Cardiac muscle cell (in vitro differentiated cells and primary cell): ENCODE measurements around the gene GSK3B. TPM values are rescaled to one million over a fixed set of nuclear protein-coding genes. Genes with fewer than 3 reads are reported as not detected.

Experiments
- DNase-seq, 2 donors: peaks; one replicate each; pipeline versions ENCODE4 v3.0.0 to v3.0.0-alpha.2; 2010 to 2017; ENCODE audit warnings: low read depth in 1 of 2, low spot score in 1 of 2
- H3K27ac ChIP-seq: fragments of 200-600 bp; sonication (generic); 2 replicates; pipeline ENCODE4 v1.5.1; 2016
- H3K27me3 ChIP-seq: fragments of 200-600 bp; sonication (generic); 2 replicates; pipeline ENCODE4 v1.6.0; 2016; ENCODE audit warnings: control low read depth
- H3K36me3 ChIP-seq: fragments of 200-600 bp; sonication (generic); 2 replicates; pipeline ENCODE4 v1.5.1; 2016; ENCODE audit warnings: control low read depth
- H3K4me1 ChIP-seq: fragments of 200-600 bp; sonication (generic); 2 replicates; pipeline ENCODE4 v1.8.1; 2017; ENCODE audit warnings: low read depth, mild to moderate bottlenecking, mixed run types
- H3K4me3 ChIP-seq: fragments of 200-600 bp; sonication (generic); 2 replicates; pipeline ENCODE4 v1.5.1; 2016; ENCODE audit warnings: mild to moderate bottlenecking
- H3K9me3 ChIP-seq: fragments of 200-600 bp; sonication (generic); 2 replicates; pipeline ENCODE4 v1.5.1; 2017; ENCODE audit warnings: low read depth, mild to moderate bottlenecking, control low read depth
- CTCF ChIP-seq: IDR thresholded peaks from 2 replicates; pipeline ENCODE4 v1.5.1; 2012; ENCODE audit warnings: low read depth, mild to moderate bottlenecking, low read length
- polyA plus RNA-seq: library from polyadenylated mRNA; unstranded; fragments of >200 nt; fragmentation: Nextera tagmentation; extraction: Ambion mirVana; gene quantifications from 2 replicates; pipeline ENCODE4 v1.2.1, GENCODE V29; 2016
- total RNA-seq: library from RNA; depleted of rRNA; stranded (reverse); fragments of >200 nt; gene quantifications from 2 replicates; pipeline ENCODE4 v1.2.3, GENCODE V29; 2016

GSK3B gene
- total and polyA plus RNA-seq, 2 experiments from 2014 or later: 20.4 to 48.3 TPM

DNA sequence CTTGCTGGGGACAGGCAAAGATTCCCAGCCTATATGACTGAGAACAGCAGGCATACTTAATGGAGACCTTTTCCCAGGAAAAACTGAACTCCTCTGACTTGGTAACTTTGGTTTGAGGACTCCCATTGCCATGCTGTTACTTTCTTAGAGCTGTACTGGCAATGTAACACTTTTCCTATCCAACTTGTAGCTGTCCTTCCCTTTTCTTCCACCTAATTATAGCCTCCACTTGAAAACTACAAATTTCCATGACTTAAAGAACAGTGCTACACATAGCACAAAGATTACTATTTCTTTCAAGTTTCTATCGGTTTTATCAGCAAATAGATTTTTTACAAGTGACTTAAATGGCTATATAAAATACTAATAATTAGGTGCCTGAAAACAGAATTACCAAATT is 116.9 kb downstream of the GSK3B start:
- peak overlapping the region; percentile 73 for H3K27ac ChIP-seq
- H3K36me3 ChIP-seq: no peaks in the 10 kb centered on the region
- no peaks in the 10 kb centered on the region for H3K27me3 ChIP-seq
- DNase-seq: peak in 1 of 2 donors; percentile 22
- TF ChIP-seq CTCF: no peak
- H3K4me3 ChIP-seq: no peak overlapping the region
- H3K9me3 ChIP-seq: no peaks in the 10 kb centered on the region
- peaks cover 13% of the 10 kb centered on the region for H3K4me1 ChIP-seq

DNA sequence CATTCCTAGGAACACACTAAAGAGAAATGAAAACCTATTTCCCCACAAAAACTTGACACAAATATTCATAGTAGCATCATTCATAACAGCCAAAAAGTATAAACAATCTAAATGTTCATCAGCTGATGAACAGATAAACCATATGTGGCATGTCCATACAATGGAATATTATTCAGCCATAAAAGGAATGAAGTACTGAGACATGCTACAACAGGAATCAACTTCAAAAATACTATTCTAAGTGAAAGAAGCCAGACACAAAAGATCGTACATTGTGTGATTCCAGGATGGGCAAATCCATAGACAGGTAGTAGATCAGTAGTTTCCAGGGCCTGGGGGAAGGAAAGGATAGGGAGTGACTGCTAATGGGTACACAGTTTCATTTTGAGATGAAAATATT is 118.0 kb downstream of the GSK3B start:
- DNase-seq: no peak
- Histone ChIP-seq H3K9me3 (no peaks in the 10 kb centered on the region), H3K36me3 (no peaks in the 10 kb centered on the region), H3K27me3 (no peaks in the 10 kb centered on the region), H3K27ac (no peak overlapping the region), H3K4me3 (no peak overlapping the region), H3K4me1 (peaks cover 13% of the 10 kb centered on the region)
- no peak for TF ChIP-seq CTCF

DNA sequence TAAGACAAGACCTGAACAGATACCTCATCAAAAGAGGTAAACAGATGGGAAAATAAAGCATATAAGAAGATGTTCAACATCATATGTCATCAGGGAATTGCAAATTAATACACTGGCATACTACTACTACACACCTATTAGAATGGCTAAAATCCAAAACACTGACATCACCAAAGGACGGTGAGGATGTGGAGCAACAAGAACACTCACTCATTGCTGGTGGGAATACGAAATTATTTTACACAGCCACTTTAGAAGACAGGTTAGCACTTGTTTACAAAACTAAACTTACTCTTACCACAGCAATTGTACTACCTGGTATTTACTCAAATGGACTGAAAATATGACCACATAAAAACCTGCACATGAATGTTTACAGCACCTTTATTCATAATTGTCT is 119.6 kb downstream of the GSK3B start:
- no peak overlapping the region for H3K27ac ChIP-seq
- peaks cover 13% of the 10 kb centered on the region for H3K4me1 ChIP-seq
- no peaks in the 10 kb centered on the region for H3K36me3 ChIP-seq
- TF ChIP-seq CTCF: no peak
- no peaks in the 10 kb centered on the region for H3K27me3 ChIP-seq
- H3K4me3 ChIP-seq: no peak overlapping the region
- no peak for DNase-seq
- no peaks in the 10 kb centered on the region for H3K9me3 ChIP-seq

DNA sequence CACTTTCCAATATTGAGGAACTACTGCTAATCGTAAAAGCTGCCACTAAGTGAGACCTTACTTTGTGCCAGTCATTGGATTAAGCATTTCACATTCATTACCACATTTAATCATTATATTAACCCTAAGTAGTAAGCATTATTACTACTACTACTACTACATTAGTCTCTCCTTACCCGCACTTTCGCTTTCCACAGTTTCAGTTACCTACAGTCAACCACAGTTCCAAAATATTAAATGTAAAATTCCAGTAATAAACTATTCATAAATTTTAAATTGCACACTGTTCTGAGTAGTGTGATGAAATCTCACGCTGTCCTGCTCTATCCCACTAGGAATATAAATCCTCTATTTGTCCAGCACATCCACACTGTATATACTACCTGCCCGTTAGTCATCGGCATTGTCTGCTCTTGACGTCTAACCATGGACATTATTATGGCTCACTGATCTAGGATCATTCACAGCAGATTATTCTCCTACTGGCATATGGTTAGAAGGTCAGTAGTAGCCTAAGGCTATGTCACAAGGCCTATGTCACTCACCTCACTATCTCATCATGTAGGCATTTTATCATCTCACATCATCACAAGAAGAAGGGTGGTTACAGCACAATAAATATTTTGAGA is 121.1 kb downstream of the GSK3B start:
- Histone ChIP-seq H3K4me1 (peaks cover 13% of the 10 kb centered on the region), H3K4me3 (no peak overlapping the region), H3K36me3 (no peaks in the 10 kb centered on the region), H3K27ac (no peak overlapping the region), H3K9me3 (no peaks in the 10 kb centered on the region), H3K27me3 (no peaks in the 10 kb centered on the region)
- no peak for TF ChIP-seq CTCF
- no peak for DNase-seq

DNA sequence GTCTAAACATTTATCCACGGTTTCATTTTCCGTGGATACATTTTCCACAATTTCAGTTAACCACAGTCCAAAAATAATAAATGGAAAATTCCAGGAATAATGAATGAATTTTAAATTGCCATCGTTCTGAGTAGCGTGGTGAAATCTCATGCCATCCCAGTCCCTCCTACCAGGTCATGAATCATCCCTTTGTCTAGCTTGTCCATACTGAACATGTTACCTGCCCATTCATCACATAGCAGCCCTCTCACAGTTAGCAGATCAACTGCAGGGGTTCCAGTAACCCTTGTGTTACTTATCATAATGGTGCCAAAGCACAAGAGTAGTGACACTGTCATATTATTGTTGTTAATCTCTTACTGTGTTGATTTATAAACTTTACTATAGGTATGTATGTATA is 124.5 kb downstream of the GSK3B start:
- Histone ChIP-seq H3K27ac (no peak overlapping the region), H3K4me1 (no peaks in the 10 kb centered on the region), H3K27me3 (no peaks in the 10 kb centered on the region), H3K4me3 (no peak overlapping the region), H3K9me3 (no peaks in the 10 kb centered on the region), H3K36me3 (no peaks in the 10 kb centered on the region)
- no peak for TF ChIP-seq CTCF
- DNase-seq: no peak
